DOHH2 (cell line): Measurements from ENCODE around the gene MACC1.
"Not testable (repeated sequence)": the region's sequence is repeated elsewhere in the genome, so short reads cannot be mapped to it uniquely, and the experiment has no call there.

Source experiments
- H3F3A ChIP-seq: fragments of 200-600 bp; sonication (generic), shearing (Covaris generic); 2 replicates; pipeline ENCODE4 v1.6.0; 2016; ENCODE audit warnings: antibody characterized with exemption, mild to moderate bottlenecking; ENCODE audit not compliant: control insufficient read depth, insufficient read depth
- H3K27ac ChIP-seq: fragments of 200-600 bp; sonication (generic); 2 replicates; pipeline ENCODE4 v1.5.1; 2014; ENCODE audit warnings: low read depth, mild to moderate bottlenecking, low read length, moderate library complexity
- H3K27me3 ChIP-seq: fragments of 200-600 bp; sonication (generic); 2 replicates; pipeline ENCODE4 v1.6.1; 2014; ENCODE audit warnings: mild to moderate bottlenecking, low read length, mixed read lengths; ENCODE audit not compliant: control insufficient read depth
- H3K36me3 ChIP-seq: fragments of 200-600 bp; sonication (generic); 2 replicates; pipeline ENCODE4 v1.6.1; 2014; ENCODE audit warnings: mild to moderate bottlenecking, low read length, moderate library complexity, mixed read lengths; ENCODE audit not compliant: control insufficient read depth
- H3K4me1 ChIP-seq: fragments of 200-600 bp; sonication (generic); 2 replicates; pipeline ENCODE4 v1.6.1; 2014; ENCODE audit warnings: mild to moderate bottlenecking, low read length, mixed read lengths; ENCODE audit not compliant: control insufficient read depth
- H3K4me2 ChIP-seq: fragments of 200-600 bp; sonication (generic); 2 replicates; pipeline ENCODE4 v1.6.0; 2014; ENCODE audit warnings: mild to moderate bottlenecking, low read length, moderate library complexity
- H3K4me3 ChIP-seq: fragments of 200-600 bp; sonication (generic); 2 replicates; pipeline ENCODE4 v1.5.1; 2014; ENCODE audit warnings: mild to moderate bottlenecking, low read length, mixed read lengths
- H3K79me2 ChIP-seq: fragments of 200-600 bp; sonication (generic); 2 replicates; pipeline ENCODE4 v1.6.1; 2014; ENCODE audit warnings: mild to moderate bottlenecking, low read length, mixed read lengths; ENCODE audit not compliant: control insufficient read depth
- H3K9me2 ChIP-seq: fragments of 200-600 bp; sonication (generic); replicated peaks from 2 replicates; pipeline ENCODE4 v1.6.1; 2014; ENCODE audit warnings: mild to moderate bottlenecking, low read length, mixed read lengths; ENCODE audit not compliant: control insufficient read depth
- H3K9me3 ChIP-seq: fragments of 200-600 bp; sonication (generic); 2 replicates; pipeline ENCODE4 v1.6.1; 2014; ENCODE audit warnings: antibody characterized with exemption, low read length, mixed read lengths; ENCODE audit not compliant: control insufficient read depth, insufficient read depth
- H4K20me1 ChIP-seq: fragments of 200-600 bp; sonication (generic); 2 replicates; pipeline ENCODE4 v1.6.0; 2014; ENCODE audit warnings: low read depth, mild to moderate bottlenecking, antibody characterized with exemption, low read length, moderate library complexity; ENCODE audit not compliant: control insufficient read depth, insufficient read depth
- CTCF ChIP-seq: fragments of 200-600 bp; sonication (generic); IDR thresholded peaks from one replicate; pipeline ENCODE4 v1.5.1; 2014; ENCODE audit warnings: antibody characterized with exemption, mild to moderate bottlenecking, low read depth, low read length; ENCODE audit not compliant: poor library complexity, severe bottlenecking
- EZH2phosphoT487 ChIP-seq: fragments of 200-600 bp; sonication (generic); IDR thresholded peaks from 2 replicates; pipeline ENCODE4 v1.6.1; 2017; ENCODE audit warnings: borderline replicate concordance, mild to moderate bottlenecking, antibody characterized with exemption, low read length, moderate library complexity, mixed read lengths

The MACC1 gene

GRCh38 chr7:20122653-20123316 is 94.4 kb downstream of the MACC1 start:
- not testable (repeated sequence) for H3K27ac ChIP-seq, H3K79me2 ChIP-seq, H3K4me3 ChIP-seq, H3K4me1 ChIP-seq, H3K4me2 ChIP-seq, H3K9me2 ChIP-seq, H3K36me3 ChIP-seq, H3K9me3 ChIP-seq, H3F3A ChIP-seq, H4K20me1 ChIP-seq, H3K27me3 ChIP-seq

GRCh38 chr7:20122073-20122472 is 95.1 kb downstream of the MACC1 start:
- TF ChIP-seq EZH2phosphoT487 (no peak), CTCF (no peak)
- Histone ChIP-seq H3K4me3 (no peak overlapping the region), H3K27me3 (no peaks in the 10 kb centered on the region), H3K9me3 (no peaks in the 10 kb centered on the region), H3F3A (no peaks in the 10 kb centered on the region), H3K36me3 (no peaks in the 10 kb centered on the region), H3K27ac (no peak overlapping the region), H3K9me2 (no peaks in the 10 kb centered on the region), H3K4me1 (no peaks in the 10 kb centered on the region), H3K79me2 (no peaks in the 10 kb centered on the region), H3K4me2 (no peak overlapping the region), H4K20me1 (no peaks in the 10 kb centered on the region)

- Histone ChIP-seq H3K4me1 (no peaks in the 10 kb centered on the region), H3K27ac (no peak overlapping the region), H3K27me3 (no peaks in the 10 kb centered on the region), H3K9me2 (no peaks in the 10 kb centered on the region), H3K79me2 (no peaks in the 10 kb centered on the region), H3K9me3 (no peaks in the 10 kb centered on the region), H3K4me3 (no peak overlapping the region), H3K4me2 (no peak overlapping the region), H3F3A (no peaks in the 10 kb centered on the region), H4K20me1 (no peaks in the 10 kb centered on the region), H3K36me3 (no peaks in the 10 kb centered on the region)
- no peak for TF ChIP-seq CTCF
- no peak for TF ChIP-seq EZH2phosphoT487
These were observed 95.8 kb downstream of the MACC1 start for GRCh38 chr7:20121404-20121803.

DNA sequence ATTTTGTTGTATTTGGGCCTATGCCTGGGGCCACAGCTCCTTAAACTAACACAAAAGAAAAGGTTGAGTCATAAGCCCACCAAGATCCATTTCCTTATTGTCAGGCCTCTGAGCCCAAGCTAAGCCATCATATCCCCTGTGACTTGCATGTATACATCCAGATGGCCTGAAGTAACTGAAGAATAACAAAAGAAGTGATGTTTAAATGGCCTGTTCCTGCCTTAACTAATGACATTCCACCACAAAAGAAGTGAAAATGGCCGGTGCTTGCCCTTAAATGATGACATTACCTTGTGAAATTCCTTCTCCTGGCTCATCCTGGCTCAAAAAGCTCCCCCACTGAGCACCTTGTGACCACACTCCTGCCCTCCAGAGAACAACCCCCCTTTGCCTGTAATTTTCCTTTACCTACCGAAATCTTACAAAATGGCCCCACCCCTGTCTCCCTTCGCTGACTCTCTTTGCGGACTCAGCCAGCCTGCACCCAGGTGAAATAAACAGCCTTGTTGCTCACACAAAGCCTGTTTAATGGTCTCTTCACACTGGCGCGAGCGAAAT is 96.5 kb downstream of the MACC1 start:
- H3K4me1 ChIP-seq, H3K79me2 ChIP-seq, H3K9me3 ChIP-seq, H3F3A ChIP-seq, H3K36me3 ChIP-seq, H4K20me1 ChIP-seq, H3K27me3 ChIP-seq, H3K4me2 ChIP-seq, H3K27ac ChIP-seq, H3K4me3 ChIP-seq, H3K9me2 ChIP-seq: not testable (repeated sequence)
